Fibroblast of pulmonary artery (primary cell): Measurements from ENCODE around the gene CRTAC1.

ENCODE experiments used
- DNase-seq: peaks from one replicate; pipeline ENCODE4 v3.0.0-alpha.2; 2010; ENCODE audit warnings: low read depth
- H3K4me3 ChIP-seq: replicated peaks from 2 replicates; pipeline ENCODE4 v1.5.1; 2011; ENCODE audit warnings: low read depth, mild to moderate bottlenecking, control low read depth, low read length, moderate library complexity
- CTCF ChIP-seq: IDR thresholded peaks from 2 replicates; pipeline ENCODE4 v1.5.1; 2011; ENCODE audit warnings: mild to moderate bottlenecking, control low read depth, low read length, inconsistent platforms; ENCODE audit errors: missing control alignments

The CRTAC1 gene

DNA sequence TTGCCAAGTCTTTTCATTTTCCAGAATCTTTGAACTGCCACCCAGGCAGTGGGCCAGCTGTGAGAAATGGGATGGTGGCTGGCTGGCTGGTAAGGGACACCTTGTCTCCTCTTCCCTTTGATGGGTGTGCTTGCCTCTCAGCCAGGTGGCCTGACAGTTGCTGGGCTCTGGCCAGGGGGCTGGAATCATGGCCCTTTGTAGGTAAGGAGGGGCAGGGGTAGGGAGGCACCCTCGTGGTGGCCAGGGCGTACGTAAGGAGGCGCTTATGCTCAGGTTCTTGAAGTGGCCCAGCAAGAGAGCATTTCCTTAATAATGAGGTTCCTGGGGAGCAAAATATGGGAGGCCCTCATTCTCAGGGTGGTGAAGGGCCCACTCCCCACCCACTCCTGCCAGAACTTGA is 213.8 kb downstream of the CRTAC1 start:
- no peak overlapping the region for H3K4me3 ChIP-seq
- no peak for DNase-seq
- TF ChIP-seq CTCF = no peak
